Measurements from ENCODE around the gene GGA2. TPM values are rescaled to one million over a fixed set of nuclear protein-coding genes. Genes with fewer than 3 reads are reported as not detected.
A peak's percentile ranks its signal among the peaks of the same experiment; 100 is the strongest.

The GGA2 gene
- total RNA-seq, 6 donors from 2014 or later: 84.4 to 197 (median 164) TPM

DNA sequence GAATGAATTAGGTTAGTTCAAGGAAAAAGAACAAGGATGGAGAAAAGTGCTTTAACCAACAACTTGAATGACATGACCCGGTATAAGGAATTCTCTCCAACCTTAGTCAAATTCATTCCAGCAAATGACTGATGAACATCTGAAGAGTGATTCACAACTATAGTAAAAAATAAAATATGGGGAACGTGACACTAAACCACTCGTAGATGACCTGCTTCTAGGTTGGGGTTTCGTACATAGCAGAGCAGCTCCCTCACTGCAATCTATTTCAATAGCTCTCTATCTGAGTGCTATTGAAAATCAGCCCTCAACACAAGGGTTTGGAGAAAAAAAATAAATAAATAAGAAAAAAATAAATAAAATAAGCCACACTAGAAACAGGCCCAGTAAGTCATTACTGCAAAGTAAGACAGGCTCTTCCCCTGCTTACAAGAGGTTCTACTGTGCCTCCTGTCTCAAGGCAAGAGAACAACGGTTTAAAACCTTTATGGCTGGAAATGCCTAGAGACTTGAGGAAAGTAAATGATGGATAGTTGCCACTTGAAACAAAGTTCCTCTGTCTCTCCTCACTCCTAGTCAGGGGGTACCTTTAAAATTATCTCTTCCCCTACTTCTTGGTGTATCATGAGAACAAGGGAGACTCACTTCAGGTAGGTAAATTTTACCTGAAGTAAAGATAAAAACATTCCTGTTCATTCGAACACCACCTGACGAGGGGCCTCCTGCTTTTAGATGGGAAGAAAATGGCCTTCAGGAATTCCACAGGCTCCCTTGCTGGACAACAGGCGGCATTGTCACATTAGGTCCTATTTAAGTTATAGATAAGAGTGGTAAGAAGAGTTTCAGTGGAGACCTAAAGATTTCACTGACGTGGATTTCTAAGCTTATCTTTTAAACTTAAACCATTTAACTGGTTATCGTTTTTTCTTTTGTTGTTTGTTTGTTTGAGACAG lies 77.8 kb downstream of the GGA2 start:
- Histone ChIP-seq H3K36me3 (peaks cover 0 to 57% (median 18%) of the 10 kb centered on the region in 4 donors), H3K27me3 (no peaks in the 10 kb centered on the region), H3K27ac (peak overlapping the region in 2 of 4 donors; percentile 46 to 76), H3K9me3 (no peaks in the 10 kb centered on the region), H3K4me1 (peaks cover 11 to 32% (median 22%) of the 10 kb centered on the region in 4 donors), H3K4me3 (no peak overlapping the region)
- TF ChIP-seq, protein P1, sequence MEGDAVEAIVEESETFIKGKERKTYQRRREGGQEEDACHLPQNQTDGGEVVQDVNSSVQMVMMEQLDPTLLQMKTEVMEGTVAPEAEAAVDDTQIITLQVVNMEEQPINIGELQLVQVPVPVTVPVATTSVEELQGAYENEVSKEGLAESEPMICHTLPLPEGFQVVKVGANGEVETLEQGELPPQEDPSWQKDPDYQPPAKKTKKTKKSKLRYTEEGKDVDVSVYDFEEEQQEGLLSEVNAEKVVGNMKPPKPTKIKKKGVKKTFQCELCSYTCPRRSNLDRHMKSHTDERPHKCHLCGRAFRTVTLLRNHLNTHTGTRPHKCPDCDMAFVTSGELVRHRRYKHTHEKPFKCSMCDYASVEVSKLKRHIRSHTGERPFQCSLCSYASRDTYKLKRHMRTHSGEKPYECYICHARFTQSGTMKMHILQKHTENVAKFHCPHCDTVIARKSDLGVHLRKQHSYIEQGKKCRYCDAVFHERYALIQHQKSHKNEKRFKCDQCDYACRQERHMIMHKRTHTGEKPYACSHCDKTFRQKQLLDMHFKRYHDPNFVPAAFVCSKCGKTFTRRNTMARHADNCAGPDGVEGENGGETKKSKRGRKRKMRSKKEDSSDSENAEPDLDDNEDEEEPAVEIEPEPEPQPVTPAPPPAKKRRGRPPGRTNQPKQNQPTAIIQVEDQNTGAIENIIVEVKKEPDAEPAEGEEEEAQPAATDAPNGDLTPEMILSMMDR (IDR thresholded peaks at IDR 0.05): peak in 4 of 6 experiments; percentile 10 to 34 (median 28)
- no peak for TF ChIP-seq POLR2AphosphoS5 (IDR thresholded peaks at IDR 0.05)
- DNase-seq (no peak), ATAC-seq (ENCODE audit: low FRiP score in 2 of 2) (no peak)
- 73 to 81% methylated on average over 10 of the region's 10 CpGs for WGBS, 2 donors

DNA sequence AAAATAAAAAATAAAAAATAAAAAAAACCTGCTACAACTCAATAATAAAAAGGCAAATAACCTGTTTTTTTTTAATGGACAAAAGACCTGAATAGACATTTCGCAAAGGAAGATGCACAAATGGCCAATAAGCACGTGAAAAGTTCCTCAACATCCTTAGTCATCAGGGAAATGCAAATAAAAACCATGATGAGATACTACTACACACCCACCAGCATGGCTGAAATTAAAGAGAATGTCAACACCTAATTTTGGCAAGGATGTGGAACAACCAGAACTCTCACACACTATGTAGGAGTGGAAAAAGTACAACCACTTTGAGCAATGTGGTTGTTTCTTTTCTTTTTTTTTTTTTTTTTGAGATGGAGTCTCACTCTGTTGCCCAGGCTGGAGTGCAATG lies 81.9 kb downstream of the GGA2 start:
- TF ChIP-seq POLR2AphosphoS5 (IDR thresholded peaks at IDR 0.05) (no peak), POLR2A (IDR thresholded peaks at IDR 0.05) (no peak), EP300 (IDR thresholded peaks at IDR 0.05) (no peak)
- TF ChIP-seq, protein P1 (IDR thresholded peaks at IDR 0.05): no peak
- DNase-seq (no peak), ATAC-seq (ENCODE audit: low FRiP score in 2 of 2) (no peak)
- Histone ChIP-seq H3K27ac (no peak overlapping the region), H3K9me3 (no peaks in the 10 kb centered on the region), H3K27me3 (no peaks in the 10 kb centered on the region), H3K4me3 (no peak overlapping the region), H3K36me3 (peaks cover 0 to 42% (median 15%) of the 10 kb centered on the region in 4 donors), H3K4me1 (peaks cover 18 to 27% (median 22%) of the 10 kb centered on the region in 4 donors)
- WGBS, 2 donors: 78% methylated on average over 2 of the region's 2 CpGs

DNA sequence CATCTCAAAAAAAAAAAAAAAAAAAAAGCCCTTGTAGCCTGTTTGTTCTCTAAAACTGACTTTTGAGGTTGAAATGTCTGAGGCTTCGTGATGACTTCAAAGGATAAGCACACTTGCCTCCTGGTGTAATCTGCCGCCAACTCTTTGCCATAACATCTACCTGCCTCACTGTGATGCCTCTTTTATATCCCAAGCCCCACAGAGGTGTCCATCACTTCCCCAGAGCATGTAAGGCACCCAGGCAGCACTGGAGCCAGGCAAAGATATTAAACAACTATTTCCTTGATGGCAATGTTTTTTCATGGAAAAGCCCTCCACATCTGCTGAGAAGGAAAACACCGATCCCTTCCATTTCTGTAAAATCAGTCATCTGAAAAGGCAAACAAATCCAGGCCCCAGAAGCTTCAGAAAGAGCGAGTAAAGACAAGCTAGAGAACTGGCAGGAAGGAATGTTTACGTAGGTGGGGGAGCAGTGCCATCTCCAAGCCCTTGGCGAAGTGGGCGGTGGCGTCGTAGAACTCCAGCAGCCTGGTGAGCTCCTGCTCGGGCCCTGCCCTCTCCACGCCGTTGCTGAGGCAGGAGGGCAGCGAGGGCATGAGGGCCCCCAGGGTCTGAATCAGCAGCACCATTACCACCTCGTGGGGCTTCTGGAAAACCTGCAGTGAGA lies 85.9 kb downstream of the GGA2 start:
- 60 to 71% methylated on average over 10 to 14 of the region's 14 CpGs for WGBS, 2 donors
- peak; percentile 53 to 65 for ATAC-seq (ENCODE audit: low FRiP score in 2 of 2)
- no peaks in the 10 kb centered on the region for H3K27me3 ChIP-seq
- TF ChIP-seq POLR2A (IDR thresholded peaks at IDR 0.05) (no peak), POLR2AphosphoS5 (IDR thresholded peaks at IDR 0.05) (peak in 1 of 2 donors; percentile 66), EP300 (IDR thresholded peaks at IDR 0.05) (peak in 1 of 4 donors; percentile 27)
- TF ChIP-seq, protein P1 (IDR thresholded peaks at IDR 0.05): no peak
- H3K27ac ChIP-seq: peak overlapping the region; percentile 86 to 92 (median 89)
- peak in 1 of 2 donors; percentile 73 for DNase-seq
- H3K4me3 ChIP-seq: no peak overlapping the region
- peaks cover 21 to 30% (median 23%) of the 10 kb centered on the region in 4 donors for H3K4me1 ChIP-seq
- peaks cover 0 to 6% (median 1%) of the 10 kb centered on the region in 4 donors for H3K36me3 ChIP-seq
- no peaks in the 10 kb centered on the region for H3K9me3 ChIP-seq

DNA sequence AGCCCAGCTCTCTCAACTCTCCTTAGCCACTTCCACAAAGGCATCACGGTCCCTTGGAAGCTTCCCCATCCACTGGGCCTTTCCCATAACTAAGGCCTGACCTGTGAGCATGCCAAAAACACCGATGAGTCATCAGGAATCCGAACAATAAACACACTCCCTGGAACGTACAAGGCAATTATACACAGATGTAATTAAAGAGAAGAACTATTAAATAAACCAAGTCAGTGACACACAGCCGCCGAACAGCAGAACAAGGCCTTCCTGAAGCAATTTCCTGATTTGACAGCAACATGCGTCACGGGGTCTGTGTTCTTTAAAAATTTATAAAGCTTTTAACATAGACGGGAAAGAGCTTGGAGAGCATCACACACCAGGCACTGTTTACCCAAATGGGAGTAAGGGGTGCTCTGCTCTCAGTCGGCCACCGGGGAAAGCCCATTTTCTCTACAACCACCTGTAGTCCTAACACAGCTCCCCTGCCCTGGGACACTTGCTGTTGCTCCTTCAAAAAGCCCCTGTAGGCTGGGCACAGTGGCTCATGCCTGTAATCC lies 86.7 kb downstream of the GGA2 start:
- Histone ChIP-seq H3K36me3 (peaks cover 0 to under 1% (median 0%) of the 10 kb centered on the region in 4 donors), H3K27ac (peak overlapping the region; percentile 86 to 92 (median 89)), H3K27me3 (no peaks in the 10 kb centered on the region), H3K9me3 (no peaks in the 10 kb centered on the region), H3K4me1 (peaks cover 21 to 30% (median 23%) of the 10 kb centered on the region in 4 donors), H3K4me3 (no peak overlapping the region)
- WGBS, 2 donors: 27 to 28% methylated on average over 10 to 11 of the region's 11 CpGs
- TF ChIP-seq POLR2AphosphoS5 (IDR thresholded peaks at IDR 0.05) (peak; percentile 90 to 95), POLR2A (IDR thresholded peaks at IDR 0.05) (no peak), EP300 (IDR thresholded peaks at IDR 0.05) (peak; percentile 61 to 96 (median 78))
- TF ChIP-seq, protein P1 (IDR thresholded peaks at IDR 0.05): no peak
- DNase-seq: peak in 1 of 2 donors; percentile 86
- ATAC-seq (ENCODE audit: low FRiP score in 2 of 2): peak; percentile 91 to 92
